ENCODE results near the gene TSPAN2.

TSPAN2 gene

DNA sequence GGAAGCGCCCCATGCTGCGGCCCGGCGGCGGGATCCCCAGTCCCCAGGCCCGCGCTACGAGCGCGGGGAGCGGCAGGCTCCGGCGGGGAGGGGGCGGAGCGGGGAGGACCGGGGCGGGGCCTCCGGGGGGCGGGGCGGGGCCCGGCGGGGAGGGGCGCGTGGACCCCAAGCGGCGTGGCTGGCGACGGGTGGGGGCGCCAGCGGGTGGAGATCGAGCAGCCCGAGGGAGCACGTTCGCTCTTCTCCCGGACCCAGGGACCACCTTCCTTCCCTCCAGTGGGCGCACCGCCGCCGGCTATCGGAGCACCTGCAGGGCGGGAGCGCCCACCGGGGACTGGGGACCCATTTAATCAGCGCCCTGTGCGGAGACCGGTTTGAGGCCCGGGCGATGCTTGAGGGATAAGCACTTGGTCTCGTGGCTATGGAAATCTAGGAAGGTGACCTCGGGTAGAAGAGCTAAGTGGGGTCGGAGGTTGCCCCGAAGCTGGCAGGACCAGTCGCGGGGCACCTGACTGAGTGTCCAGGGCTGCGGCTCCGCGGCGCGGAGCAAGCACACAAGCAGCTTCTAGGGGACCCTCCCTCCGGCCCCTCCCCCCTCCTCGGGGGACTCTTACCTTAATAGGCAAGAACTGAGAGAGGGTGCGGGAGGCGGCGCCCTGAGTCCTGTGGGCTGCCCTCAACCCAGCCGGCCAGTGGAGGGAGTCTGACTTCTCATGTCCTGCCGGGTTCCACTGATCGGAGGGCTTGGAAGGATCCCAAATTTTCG lies at the start of gene TSPAN2:
Gene TSPAN2 (minus strand): TSS at position 84 of the 766 bp plus-strand sequence. CDS start 71 bp downstream, at position 13.
- peak; percentile 24 for DNase-seq

DNA sequence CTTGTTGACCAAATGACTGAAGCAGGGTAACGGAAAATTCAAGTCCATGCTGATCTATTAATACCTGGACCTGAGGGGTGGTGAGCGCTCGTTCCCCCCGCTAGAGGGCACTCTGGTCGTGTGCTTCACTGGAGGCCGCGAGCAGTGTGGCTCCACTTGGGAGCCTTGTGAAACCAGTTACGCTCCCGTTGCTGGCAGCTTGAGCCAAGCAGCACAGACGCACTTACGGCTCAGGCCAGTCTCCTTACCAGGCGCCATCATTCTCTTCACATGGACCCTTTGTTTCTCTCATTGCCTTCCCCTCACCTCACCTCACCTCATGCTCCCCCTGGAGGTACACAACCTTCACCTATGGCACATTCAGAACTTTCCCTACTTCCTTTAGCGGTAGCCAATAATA lies 49.7 kb upstream of the TSPAN2 start:
- peak; percentile 72 for DNase-seq

- no peak for DNase-seq
These were observed 49.0 kb upstream of the TSPAN2 start for GRCh38 chr1:115138271-115138670.

GRCh38 chr1:115137191-115137590 lies 47.9 kb upstream of the TSPAN2 start:
- no peak for DNase-seq

GRCh38 chr1:115136706-115137105 lies 47.4 kb upstream of the TSPAN2 start:
- DNase-seq = no peak

DNA sequence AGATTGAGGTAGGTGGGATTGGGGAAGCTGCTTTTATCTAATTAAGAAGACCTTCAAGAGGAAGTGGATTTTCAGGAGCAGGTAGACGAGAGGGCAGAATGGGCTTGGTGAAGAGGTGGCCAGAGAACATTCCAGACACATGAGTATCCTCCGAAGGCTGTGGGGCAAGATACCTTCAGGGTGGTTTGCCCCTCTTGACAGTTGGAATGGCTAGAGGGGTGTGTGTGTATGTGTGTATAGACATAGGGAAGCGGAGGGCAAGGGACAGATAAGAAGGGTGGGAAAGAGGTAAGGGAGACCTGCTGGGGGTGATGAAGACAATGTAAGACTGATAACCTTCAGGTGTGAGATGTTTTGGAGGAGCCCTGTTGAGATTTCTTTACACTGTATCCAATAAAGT lies 46.8 kb upstream of the TSPAN2 start:
- no peak for DNase-seq

- no peak for DNase-seq
These were observed 46.4 kb upstream of the TSPAN2 start for GRCh38 chr1:115135681-115136080.

DNA sequence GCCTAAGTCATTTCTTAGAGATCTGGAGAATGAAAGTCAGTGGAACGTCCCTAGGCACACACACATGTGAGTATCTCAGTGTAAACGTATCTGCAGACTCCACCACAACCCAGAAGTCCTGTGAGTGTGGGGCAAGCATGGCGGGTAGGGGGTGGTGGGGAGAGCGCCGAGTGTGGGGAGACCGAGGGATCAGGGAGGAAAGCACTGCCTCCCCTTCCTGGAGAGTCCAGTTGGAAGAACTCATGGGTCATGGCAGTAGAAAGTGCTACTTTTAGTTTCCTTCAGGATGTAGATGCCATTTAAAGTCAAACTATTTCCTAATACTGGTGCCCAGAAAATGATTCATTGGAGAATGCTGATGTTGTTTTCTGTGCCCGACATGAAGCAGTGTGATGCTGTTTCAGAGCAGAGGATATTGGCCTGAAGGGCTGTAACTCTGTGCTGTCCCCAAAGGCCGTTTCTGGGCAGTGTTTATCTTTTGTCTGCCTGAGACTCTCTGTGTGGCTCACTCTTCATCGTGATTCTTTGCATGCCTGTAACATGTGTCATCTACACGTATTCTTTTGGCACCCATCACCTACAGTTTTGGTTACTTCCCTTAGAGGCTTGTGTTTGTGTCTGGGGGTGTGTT lies 45.7 kb upstream of the TSPAN2 start:
- no peak for DNase-seq

DNA sequence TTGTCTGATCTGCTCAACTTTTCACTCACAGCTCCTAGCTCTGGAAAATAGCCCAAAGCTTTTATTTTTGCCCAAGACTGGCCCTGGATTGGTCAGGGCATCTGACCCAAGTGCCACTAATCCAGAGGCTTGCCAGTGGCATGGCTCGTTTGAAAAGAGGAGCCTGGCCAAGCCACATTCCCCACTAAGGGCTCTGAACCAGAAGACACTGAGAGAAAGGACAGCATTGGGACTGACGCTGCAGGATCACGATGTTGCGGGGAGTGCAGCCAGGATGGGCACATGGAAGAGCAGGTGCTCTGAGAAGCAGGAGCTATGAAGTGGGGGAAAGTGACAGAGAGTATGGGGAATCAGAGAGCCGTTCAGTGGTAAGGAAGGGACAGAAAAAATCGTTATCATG lies 44.9 kb upstream of the TSPAN2 start:
- no peak for DNase-seq

GRCh38 chr1:115133440-115133839 lies 44.1 kb upstream of the TSPAN2 start:
- DNase-seq = no peak

DNA sequence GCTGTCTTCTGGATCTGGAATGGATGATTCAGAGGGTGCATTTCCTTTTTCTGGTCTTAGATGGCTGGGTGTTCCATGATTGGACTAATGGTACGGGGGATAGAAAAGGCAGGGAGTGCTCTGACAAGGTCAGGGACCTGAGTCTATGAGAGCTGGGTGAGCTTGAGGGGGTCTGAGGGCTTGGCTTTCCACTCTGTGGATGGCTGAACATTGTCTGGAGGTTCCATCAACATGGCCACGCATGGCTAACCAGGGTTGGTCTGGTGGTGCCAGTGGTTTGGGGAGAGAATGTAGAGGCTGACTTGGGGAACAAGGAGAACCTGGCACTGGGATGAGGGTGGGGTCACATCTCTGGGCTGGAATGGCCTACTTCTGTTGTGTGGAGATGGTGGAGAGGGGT lies 41.5 kb upstream of the TSPAN2 start:
- DNase-seq = no peak

- DNase-seq = no peak
These were observed 39.9 kb upstream of the TSPAN2 start for GRCh38 chr1:115129071-115129640.

DNA sequence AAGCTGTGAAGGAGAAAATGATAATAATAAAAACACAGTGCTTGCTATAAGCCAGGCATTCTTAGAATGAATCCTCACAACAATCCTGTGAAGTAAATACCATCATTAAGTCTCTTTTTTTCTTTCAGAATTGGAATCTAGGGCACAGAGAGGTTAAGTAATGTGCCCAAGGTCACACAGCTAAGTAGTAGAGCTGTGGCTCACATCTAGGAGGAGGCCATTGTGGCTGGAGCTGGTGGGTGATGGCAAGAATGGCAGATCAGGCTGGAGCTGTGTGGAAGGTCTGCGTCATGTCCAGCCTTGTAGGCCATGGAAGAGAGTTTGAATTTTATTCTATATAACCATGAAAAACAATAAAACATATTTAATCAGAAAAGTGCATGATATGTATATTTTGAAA lies 38.2 kb upstream of the TSPAN2 start:
- no peak for DNase-seq

DNA sequence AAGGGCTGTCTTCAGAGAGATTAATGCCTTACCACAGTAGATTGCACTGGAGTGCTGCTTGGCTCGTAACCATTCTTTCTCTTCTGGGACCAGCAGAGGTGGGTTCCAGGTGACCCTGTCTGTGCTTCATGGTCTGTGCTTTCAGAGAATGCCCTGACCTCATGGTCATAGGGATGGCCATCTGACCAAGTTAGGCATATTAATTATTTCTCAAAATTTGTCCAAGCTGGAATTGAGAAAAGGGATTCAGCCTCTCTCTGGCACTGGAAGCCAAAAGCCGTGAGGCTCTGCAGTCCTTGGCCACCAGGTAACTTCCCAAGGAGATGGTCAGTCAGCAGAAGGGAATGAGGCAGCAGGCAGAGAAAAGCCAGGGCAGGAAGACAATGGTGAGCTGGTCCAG lies 37.2 kb upstream of the TSPAN2 start:
- no peak for DNase-seq

- no peak for DNase-seq
These were observed 33.8 kb upstream of the TSPAN2 start for GRCh38 chr1:115123116-115123515.

- no peak for DNase-seq
These were observed 32.5 kb upstream of the TSPAN2 start for GRCh38 chr1:115121793-115122192.

DNA sequence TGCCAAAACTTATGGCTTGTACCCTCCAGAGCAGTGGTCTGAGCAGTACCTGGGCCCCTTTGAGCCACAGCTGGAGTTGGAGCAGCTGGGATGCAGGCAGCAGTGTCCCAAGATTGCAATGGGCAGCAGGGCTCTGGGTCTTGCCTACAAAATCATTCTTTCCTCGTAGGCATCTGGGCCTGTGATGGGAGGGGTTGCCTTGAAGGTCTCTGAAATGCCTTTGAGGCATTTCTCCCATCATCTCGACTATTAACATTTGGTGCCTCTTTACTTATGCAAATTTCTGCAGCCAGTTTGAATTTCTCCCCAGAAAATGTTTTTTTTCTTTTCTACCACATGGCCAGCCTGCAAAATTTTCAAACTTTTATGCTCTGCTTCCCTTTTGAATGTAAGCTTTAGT lies 31.0 kb upstream of the TSPAN2 start:
- DNase-seq = no peak

- no peak for DNase-seq
These were observed 29.3 kb upstream of the TSPAN2 start for GRCh38 chr1:115118611-115119010.

- DNase-seq = no peak
These were observed 28.8 kb upstream of the TSPAN2 start for GRCh38 chr1:115118086-115118485.

DNA sequence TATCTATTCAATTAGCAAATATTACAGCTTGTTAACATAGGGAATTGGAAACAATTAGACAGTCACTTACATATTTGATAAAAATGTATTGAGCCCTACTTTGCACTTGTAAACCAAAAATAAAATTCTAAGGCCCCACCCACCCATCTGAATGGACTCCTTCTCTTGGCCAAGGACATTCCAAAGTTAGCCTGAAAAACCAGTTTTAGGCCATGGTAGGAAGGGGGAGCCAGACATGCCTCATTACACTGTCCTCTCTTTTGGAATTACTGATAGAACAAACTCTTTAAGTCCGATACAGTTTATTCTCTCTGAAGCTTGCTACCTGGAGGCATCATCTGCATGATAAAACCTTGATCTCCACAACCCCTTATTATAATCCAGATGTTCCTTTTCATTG lies 28.0 kb upstream of the TSPAN2 start:
- DNase-seq = no peak

DNA sequence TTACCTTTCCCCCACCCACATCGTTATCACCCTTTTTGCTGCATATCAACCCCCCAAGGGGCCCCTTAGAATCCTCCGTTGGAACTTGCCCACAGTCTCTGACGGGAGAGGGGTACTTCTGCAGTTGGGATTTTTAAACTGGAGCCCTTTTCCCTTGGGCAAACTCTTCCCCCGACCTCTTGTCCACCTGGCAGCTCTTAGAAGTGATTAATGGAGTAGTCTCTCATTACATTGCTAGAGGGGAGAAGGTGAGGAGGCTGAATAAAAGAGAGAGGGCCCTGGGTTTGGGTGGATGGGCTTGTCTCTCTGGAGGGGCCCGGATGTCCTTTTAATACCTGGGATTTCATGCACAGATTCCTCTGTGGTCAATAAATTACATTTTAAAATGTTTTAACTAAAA lies 27.2 kb upstream of the TSPAN2 start:
- no peak for DNase-seq

DNA sequence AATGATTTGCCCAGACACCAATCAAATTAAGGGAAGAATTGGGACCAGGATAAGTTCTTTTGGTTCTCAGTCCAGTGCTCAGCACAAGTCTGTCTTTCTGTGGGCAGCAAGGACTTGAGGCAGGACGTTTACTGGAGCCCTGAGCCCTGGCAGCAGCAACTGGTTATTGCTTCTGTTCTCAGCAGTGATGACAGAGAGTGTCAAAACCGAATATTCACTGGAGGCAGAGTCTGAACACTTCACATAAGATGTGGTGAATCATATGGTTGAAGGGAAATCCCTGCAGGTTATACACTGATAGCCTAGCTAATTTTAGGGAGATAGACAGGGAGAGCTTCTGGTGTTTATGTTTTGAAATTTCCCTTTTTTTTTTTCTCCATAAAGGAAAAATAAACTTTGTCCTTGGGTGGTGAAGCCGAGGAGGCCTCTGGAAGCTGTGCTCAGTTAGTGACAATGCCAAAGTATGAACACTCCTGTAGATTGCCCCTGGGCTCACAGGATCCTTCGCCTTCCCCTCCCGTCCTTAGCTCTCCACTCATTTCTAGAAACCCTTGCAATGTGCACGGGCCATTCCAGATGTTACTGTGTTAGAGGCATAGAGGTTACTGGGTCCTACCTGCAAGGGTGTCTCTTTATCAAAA lies 26.3 kb upstream of the TSPAN2 start:
- DNase-seq = no peak

GRCh38 chr1:115114308-115114707 lies 25.0 kb upstream of the TSPAN2 start:
- DNase-seq = no peak

- DNase-seq = no peak
These were observed 24.5 kb upstream of the TSPAN2 start for GRCh38 chr1:115113766-115114165.
